ENCODE data around the gene E2F6.

DNA sequence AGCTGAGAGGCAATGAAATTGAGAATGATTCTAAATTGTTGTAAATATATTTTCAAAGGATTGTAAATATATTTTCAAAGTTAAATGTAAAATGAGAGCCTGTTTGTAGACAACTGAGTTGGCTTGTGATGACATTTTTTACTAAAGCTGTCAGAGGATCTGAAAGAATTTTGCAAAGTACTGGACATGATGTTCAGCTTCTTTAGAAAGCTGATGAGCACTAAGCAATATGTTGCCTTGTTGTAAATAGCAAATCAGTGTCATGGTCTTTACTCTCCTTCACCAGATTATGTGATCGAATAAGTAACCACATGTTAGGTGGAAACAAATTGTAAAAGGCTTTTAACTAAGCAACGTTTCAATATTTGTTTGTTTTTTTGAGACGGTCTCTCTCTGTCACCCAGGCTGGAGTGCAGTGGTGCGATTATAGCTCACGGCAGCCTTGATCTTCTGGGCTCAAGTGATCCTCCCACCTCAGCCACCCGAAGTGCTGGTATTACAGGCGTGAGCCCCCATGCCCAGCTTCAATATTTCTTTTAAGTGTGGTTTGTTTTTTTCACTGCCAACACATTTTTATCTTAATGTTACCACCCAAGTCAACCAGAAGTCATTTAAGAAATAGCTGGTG is 44.0 kb downstream of the E2F6 start:
- no peak for TF ChIP-seq PAX8 (CRISPR knock-in tag; IDR thresholded peaks at IDR 0.05; ENCODE audit: borderline replicate concordance)
- no peak for TF ChIP-seq CHD4 (IDR thresholded peaks at IDR 0.05; ENCODE audit: borderline replicate concordance, low read length)
- no peak for TF ChIP-seq FOXK1 (CRISPR knock-in tag; IDR thresholded peaks at IDR 0.05; ENCODE audit: borderline replicate concordance, low read depth)
- TF ChIP-seq CBX2 (IDR thresholded peaks at IDR 0.05; ENCODE audit: low read depth, low read length) = no peak
- no peak for TF ChIP-seq CBX2 (CRISPR knock-in tag; IDR thresholded peaks at IDR 0.05; ENCODE audit: low read depth)
- no peak for TF ChIP-seq EP300 (IDR thresholded peaks at IDR 0.05; ENCODE audit: low read depth in 2 of 2, low read length in 2 of 2)
- no peak for TF ChIP-seq EP300 (CRISPR knock-in tag; IDR thresholded peaks at IDR 0.05; ENCODE audit: borderline replicate concordance)
- TF ChIP-seq KAT7 (CRISPR knock-in tag; IDR thresholded peaks at IDR 0.05; ENCODE audit: borderline replicate concordance) = no peak; the same call in 1 of the 2 replicates
- no peak for TF ChIP-seq ZNF296 (CRISPR knock-in tag; conservative IDR thresholded peaks at IDR 0.05)

All from HepG2 (cell line).